ENCODE results near the gene KLF13. TPM values are rescaled to one million over a fixed set of nuclear protein-coding genes. Genes with fewer than 3 reads are reported as not detected.

KLF13 gene
- total RNA-seq, 1 experiment from 2014 or later, result 60.1 TPM

GRCh38 chr15:31301673-31301990 is 25.0 kb upstream of the KLF13 start:
- intact Hi-C loops (cut with micrococcal nuclease), result no loop called here
- no peak for TF ChIP-seq EZH2phosphoT487 (IDR thresholded peaks at IDR 0.05; ENCODE audit: borderline replicate concordance)
- TF ChIP-seq MAX (IDR thresholded peaks at IDR 0.05), result no peak
- no peak for TF ChIP-seq ZNF274 (IDR thresholded peaks at IDR 0.05; ENCODE audit: low read depth, low read length)
- TF ChIP-seq POLR2AphosphoS5 (IDR thresholded peaks at IDR 0.05; ENCODE audit: low read depth, low read length), result no peak
- no peak for TF ChIP-seq EGR1 (IDR thresholded peaks at IDR 0.05; ENCODE audit: low read depth)
- no peak for TF ChIP-seq ATF3 (IDR thresholded peaks at IDR 0.05)
- no peak for TF ChIP-seq CTCF (IDR thresholded peaks at IDR 0.05 in 2 of 3, conservative IDR thresholded peaks at IDR 0.05 in 1 of 3; ENCODE audit: borderline replicate concordance in 1 of 3, insufficient read depth in 1 of 3, low read depth in 2 of 3, low read length in 2 of 3)
- TF ChIP-seq CEBPB (IDR thresholded peaks at IDR 0.05; ENCODE audit: low read depth), result no peak
- TF ChIP-seq SP1 (IDR thresholded peaks at IDR 0.05; ENCODE audit: low read depth), result no peak
- no peak for TF ChIP-seq RAD21 (IDR thresholded peaks at IDR 0.05; ENCODE audit: low read depth)
- TF ChIP-seq POLR2A (IDR thresholded peaks at IDR 0.05; ENCODE audit: borderline replicate concordance, extremely low read depth, insufficient read depth, insufficient read length), result no peak
- no peak for TF ChIP-seq TCF7L2 (IDR thresholded peaks at IDR 0.05; ENCODE audit: borderline replicate concordance, extremely low read depth, insufficient read depth, insufficient read length)

More at GRCh38 chr15:31301673-31301990, 25.0 kb upstream of the KLF13 start:
- ChIA-PET CTCF (no interaction called here), POLR2A (no interaction called here), RAD21 (ENCODE audit: low non-redundant PET in 1 of 2, low total read pairs in 2 of 2, uncharacterized antibody in 2 of 2, unreplicated experiment in 2 of 2) (no interaction called here)
- H3K9me2 ChIP-seq (ENCODE audit: insufficient read depth), result no peaks in the 10 kb centered on the region
- H3K4me1 ChIP-seq (ENCODE audit: control insufficient read depth in 1 of 2, insufficient read depth in 2 of 2, low read length in 2 of 2), result peaks cover 14 to 16% of the 10 kb centered on the region in 2 experiments
- no peaks in the 10 kb centered on the region for H3K36me3 ChIP-seq (ENCODE audit: control insufficient read depth in 1 of 2, insufficient read depth in 2 of 2, low read length in 2 of 2)
- no peak for DNase-seq (ENCODE audit: low read depth, low spot score)
- no peak overlapping the region for H3K4me3 ChIP-seq (replicated peaks in 1 of 2; ENCODE audit: low read depth in 1 of 2, low read length in 2 of 2)
- no peaks in the 10 kb centered on the region for H4K20me1 ChIP-seq (ENCODE audit: insufficient read depth)
- no peak overlapping the region for H2AFZ ChIP-seq (ENCODE audit: low read depth, low read length, poor library complexity, severe bottlenecking)
- no peak overlapping the region for H3K4me2 ChIP-seq (ENCODE audit: low read length)
- no peaks in the 10 kb centered on the region for H3K27me3 ChIP-seq (ENCODE audit: insufficient read depth, low read length)
- no peak overlapping the region for H3K9ac ChIP-seq (ENCODE audit: low read length)
- no peaks in the 10 kb centered on the region for H3K79me2 ChIP-seq (ENCODE audit: insufficient read depth, low read length)
- BruUV-seq (replicated peaks), result no TSS peak
- no peak for ATAC-seq
- no peak overlapping the region for H3K27ac ChIP-seq (ENCODE audit: low read depth, low read length)
- no peaks in the 10 kb centered on the region for H3K9me3 ChIP-seq (ENCODE audit: control insufficient read depth in 1 of 2, insufficient read depth in 1 of 2, low read depth in 1 of 2, low read length in 2 of 2)

Measured in HCT116 (cell line).